ENCODE data around the gene GAGE10. TPM values are rescaled to one million over a fixed set of nuclear protein-coding genes. Genes with fewer than 3 reads are reported as not detected.
"Not testable (repeated sequence)": the region's sequence is repeated elsewhere in the genome, so short reads cannot be mapped to it uniquely, and the experiment has no call there.

Gene GAGE10
- polyA plus RNA-seq, 3 donors, result not detected

- no peak overlapping the region for H3K27ac ChIP-seq (ENCODE audit: low read depth, low read length)
- 40 to 70% (median 57%) methylated on average over 14 to 15 of the region's 15 CpGs for WGBS, 3 donors
Measured at GRCh38 chrX:49308604-49309269, 5.3 kb downstream of the GAGE10 start.

- 3 to 20% (median 8%) methylated on average over 8 of the region's 8 CpGs for WGBS, 3 donors
- H3K27ac ChIP-seq (ENCODE audit: low read depth, low read length), result no peak overlapping the region
Measured at GRCh38 chrX:49309401-49309981, 6.0 kb downstream of the GAGE10 start.

GRCh38 chrX:49310371-49310770 is 6.9 kb downstream of the GAGE10 start:
- 80 to 84% (median 83%) methylated on average over 17 to 18 of the region's 18 CpGs for WGBS, 3 donors
- no peak overlapping the region for H3K27ac ChIP-seq (ENCODE audit: low read depth, low read length)

GRCh38 chrX:49312176-49312575 is 8.7 kb downstream of the GAGE10 start:
- WGBS, 3 donors, result 57 to 89% (median 65%) methylated on average over 2 of the region's 2 CpGs
- H3K27ac ChIP-seq (ENCODE audit: low read depth, low read length), result no peak overlapping the region

- WGBS, 3 donors, result 53 to 76% (median 64%) methylated on average over 4 of the region's 4 CpGs
- no peak overlapping the region for H3K27ac ChIP-seq (ENCODE audit: low read depth, low read length)
Measured at GRCh38 chrX:49316085-49316484, 12.6 kb downstream of the GAGE10 start.

GRCh38 chrX:49321737-49322136 is 18.3 kb downstream of the GAGE10 start, which contains the start of gene GAGE12J:
GAGE12J (plus strand) TSS chrX:49322037; CDS start chrX:49323194, 1,157 bp downstream.
- no CpG with 5 or more reads among the region's 16 CpGs for WGBS, 3 donors
- H3K27ac ChIP-seq (ENCODE audit: low read depth, low read length), result not testable (repeated sequence)

- no CpG with 5 or more reads among the region's 27 CpGs for WGBS, 3 donors
- not testable (repeated sequence) for H3K27ac ChIP-seq (ENCODE audit: low read depth, low read length)
Measured at GRCh38 chrX:49322266-49322665, 18.8 kb downstream of the GAGE10 start.

GRCh38 chrX:49323735-49324134 is 20.3 kb downstream of the GAGE10 start:
- H3K27ac ChIP-seq (ENCODE audit: low read depth, low read length), result not testable (repeated sequence)
- WGBS, 3 donors, result 100% methylated on average over 1 of the region's 7 CpGs; no CpG with 5 or more reads in 2 of the 3 donors

GRCh38 chrX:49330421-49330820 is 27.0 kb downstream of the GAGE10 start:
- H3K27ac ChIP-seq (ENCODE audit: low read depth, low read length), result not testable (repeated sequence)
- WGBS, 3 donors, result 76 to 95% (median 89%) methylated on average over 2 to 3 of the region's 11 CpGs

GRCh38 chrX:49331282-49331681 is 27.8 kb downstream of the GAGE10 start, which contains the start of gene GAGE13:
GAGE13 (plus strand) TSS chrX:49331582; CDS start chrX:49332738, 1,156 bp downstream.
- whole genome bisulfite sequencing, 3 donors, result no CpG with 5 or more reads among the region's 16 CpGs
- H3K27ac ChIP-seq (ENCODE audit: low read depth, low read length), result not testable (repeated sequence)

GRCh38 chrX:49331841-49332240 is 28.4 kb downstream of the GAGE10 start:
- not testable (repeated sequence) for H3K27ac ChIP-seq (ENCODE audit: low read depth, low read length)
- WGBS, 3 donors, result no CpG with 5 or more reads among the region's 26 CpGs

- 90 to 100% (median 95%) methylated on average over 2 to 14 of the region's 24 CpGs for WGBS, 3 donors
- H3K27ac ChIP-seq (ENCODE audit: low read depth, low read length), result not testable (repeated sequence)
Measured at GRCh38 chrX:49341449-49341848, 38.0 kb downstream of the GAGE10 start.

- 72 to 75% (median 74%) methylated on average over 11 of the region's 15 CpGs for WGBS, 3 donors
- H3K27ac ChIP-seq (ENCODE audit: low read depth, low read length), result not testable (repeated sequence)
Measured at GRCh38 chrX:49344496-49345175, 41.2 kb downstream of the GAGE10 start.

GRCh38 chrX:49345402-49345801 is 42.0 kb downstream of the GAGE10 start:
- WGBS, 3 donors, result 78 to 86% (median 84%) methylated on average over 2 to 6 of the region's 10 CpGs
- H3K27ac ChIP-seq (ENCODE audit: low read depth, low read length), result not testable (repeated sequence)

- 84 to 91% (median 89%) methylated on average over 7 of the region's 11 CpGs for WGBS, 3 donors
- H3K27ac ChIP-seq (ENCODE audit: low read depth, low read length), result not testable (repeated sequence)
Measured at GRCh38 chrX:49346150-49346549, 42.7 kb downstream of the GAGE10 start.

Other genes starting within 250 kb of the GAGE10 start
- 1 to 10 TPM; 1.4 to 3.8 (median 2.4) TPM for gene CCDC120, start 244.6 kb upstream of the GAGE10 start, polyA plus RNA-seq
- 10 to 100 TPM in 2 of 3 donors, 1 to 10 TPM in 1; 5.9 to 25.4 (median 15.8) TPM for gene PRAF2, start 229.6 kb upstream of the GAGE10 start, polyA plus RNA-seq
- gene WDR45, start 223.8 kb upstream of the GAGE10 start, polyA plus RNA-seq, result 10 to 100 TPM; 49.9 to 92.9 (median 88.5) TPM
- 10 to 100 TPM in 2 of 3 donors, 1 to 10 TPM in 1; 8.7 to 19.0 (median 12.9) TPM for gene GPKOW, start 179.9 kb upstream of the GAGE10 start, polyA plus RNA-seq
- 10 to 100 TPM in 1 of 3 donors, 1 to 10 TPM in 2; 3.3 to 12.7 (median 3.4) TPM for gene MAGIX, start 140.9 kb upstream of the GAGE10 start, polyA plus RNA-seq
- gene PLP2, start 131.7 kb upstream of the GAGE10 start, polyA plus RNA-seq, result 100 to 1,000 TPM in 2 of 3 donors, 10 to 100 TPM in 1; 82.9 to 246 (median 116) TPM
- 1 to 10 TPM; 6.0 to 8.4 (median 7.8) TPM for gene PRICKLE3, start 117.3 kb upstream of the GAGE10 start, polyA plus RNA-seq
- gene SYP, start 103.5 kb upstream of the GAGE10 start, polyA plus RNA-seq, result 1 to 10 TPM; 1.4 to 6.8 (median 2.1) TPM
- under 1 TPM; 0.10 to 0.79 (median 0.10) TPM for gene CACNA1F, start 70.3 kb upstream of the GAGE10 start, polyA plus RNA-seq
- 10 to 100 TPM in 1 of 3 donors, 1 to 10 TPM in 2; 7.6 to 11.4 (median 9.8) TPM for gene CCDC22, start 68.2 kb upstream of the GAGE10 start, polyA plus RNA-seq
- under 1 TPM; 0.11 to 0.16 (median 0.12) TPM for gene FOXP3, start 38.9 kb upstream of the GAGE10 start, polyA plus RNA-seq
- 1 to 10 TPM; 2.4 to 3.1 (median 2.8) TPM for gene PPP1R3F, start 33.9 kb upstream of the GAGE10 start, polyA plus RNA-seq
- gene GAGE12J, start 18.4 kb downstream of the GAGE10 start, polyA plus RNA-seq, result not detected
- not detected for gene GAGE13, start 27.9 kb downstream of the GAGE10 start, polyA plus RNA-seq
- not detected for gene GAGE12C, start 228.5 kb downstream of the GAGE10 start, polyA plus RNA-seq
- gene GAGE12D, start 238.1 kb downstream of the GAGE10 start, polyA plus RNA-seq, result not detected
- gene GAGE12E, start 247.6 kb downstream of the GAGE10 start, polyA plus RNA-seq, result not detected